Fibroblast of lung (primary cell): ENCODE measurements around the gene CLEC1B. TPM values are rescaled to one million over a fixed set of nuclear protein-coding genes. Genes with fewer than 3 reads are reported as not detected.

Source experiments
- DNase-seq, 2 donors: peaks; one replicate each; pipeline versions ENCODE4 v3.0.0 to v3.0.0-alpha.2; 2010; ENCODE audit warnings: low read depth in 2 of 2
- H2AFZ ChIP-seq: 2 replicates; pipeline ENCODE4 v1.5.1; 2012; ENCODE audit warnings: low read length, control low read depth, inconsistent platforms
- H3K27ac ChIP-seq: 2 replicates; pipeline ENCODE4 v1.5.1; 2011; ENCODE audit warnings: low read length, control low read depth; ENCODE audit not compliant: insufficient read depth
- H3K27me3 ChIP-seq: 2 replicates; pipeline ENCODE4 v1.5.1; 2011; ENCODE audit warnings: mild to moderate bottlenecking, low read length; ENCODE audit not compliant: control insufficient read depth, insufficient read depth
- H3K36me3 ChIP-seq: 2 replicates; pipeline ENCODE4 v1.5.1; 2011; ENCODE audit warnings: low read length; ENCODE audit not compliant: control insufficient read depth, insufficient read depth
- H3K4me1 ChIP-seq: 2 replicates; pipeline ENCODE4 v1.5.1; 2011; ENCODE audit warnings: low read length; ENCODE audit not compliant: control insufficient read depth, insufficient read depth; ENCODE audit errors: extremely low read depth
- H3K4me2 ChIP-seq: 2 replicates; pipeline ENCODE4 v1.5.1; 2011; ENCODE audit warnings: low read length, control low read depth; ENCODE audit not compliant: insufficient read depth; ENCODE audit errors: extremely low read depth
- H3K4me3 ChIP-seq, 4 experiments: fragments of 200-600 bp in 1 of 4; sonication (generic) in 1 of 4; replicated peaks in 1 of 4; 2 replicates each; pipeline ENCODE4 v1.5.1; 2011 to 2016; ENCODE audit warnings: low read length in 4 of 4, low read depth in 3 of 4, mild to moderate bottlenecking in 3 of 4, control low read depth in 2 of 4, inconsistent platforms in 1 of 4, mixed read lengths in 1 of 4; ENCODE audit not compliant: insufficient read depth in 1 of 4; ENCODE audit errors: control extremely low read depth in 1 of 4
- H3K79me2 ChIP-seq: 2 replicates; pipeline ENCODE4 v1.5.1; 2012; ENCODE audit warnings: mild to moderate bottlenecking, low read length, inconsistent platforms; ENCODE audit not compliant: control insufficient read depth, insufficient read depth
- H3K9ac ChIP-seq: 2 replicates; pipeline ENCODE4 v1.5.1; 2011; ENCODE audit warnings: mild to moderate bottlenecking, low read length, control low read depth; ENCODE audit not compliant: insufficient read depth
- H3K9me3 ChIP-seq: 2 replicates; pipeline ENCODE4 v1.5.1; 2012; ENCODE audit warnings: low read depth, low read length; ENCODE audit not compliant: control insufficient read depth, insufficient read depth
- H4K20me1 ChIP-seq: 2 replicates; pipeline ENCODE4 v1.5.1; 2011; ENCODE audit warnings: low read length; ENCODE audit not compliant: control insufficient read depth, insufficient read depth; ENCODE audit errors: extremely low read depth
- EZH2 ChIP-seq: IDR thresholded peaks from 2 replicates; pipeline ENCODE4 v1.5.1; 2012; ENCODE audit warnings: low read length, control low read depth, mild to moderate bottlenecking; ENCODE audit errors: missing control alignments
- polyA plus RNA-seq, 2 donors: library from polyadenylated mRNA; depleted of rRNA in 1 of 2; stranded (reverse) in 1 of 2; unstranded in 1 of 2; fragments of >200 nt; gene quantifications; 2 replicates each; pipeline ENCODE4 v1.2.1, GENCODE V29; 2011 to 2012; ENCODE audit warnings: missing spikeins in 1 of 2
- total RNA-seq: library from RNA; depleted of rRNA; stranded (reverse); fragments of >200 nt; gene quantifications from 2 replicates; pipeline ENCODE4 v1.2.1, GENCODE V29; 2014
- TF ChIP-seq, protein P1 (sequence below), 2 donors: IDR thresholded peaks in 1 of 2; conservative IDR thresholded peaks in 1 of 2; 1 replicate in 1 of 2; 2 replicates in 1 of 2; pipeline ENCODE4 v1.5.1; 2011 to 2012; ENCODE audit warnings: low read length in 2 of 2, control low read depth in 1 of 2, inconsistent platforms in 1 of 2, low read depth in 1 of 2, mild to moderate bottlenecking in 1 of 2

CLEC1B gene
- total and polyA plus RNA-seq, 2 donors (not counting 1 experiment from before 2014, with no cell fraction given), result not detected

DNA sequence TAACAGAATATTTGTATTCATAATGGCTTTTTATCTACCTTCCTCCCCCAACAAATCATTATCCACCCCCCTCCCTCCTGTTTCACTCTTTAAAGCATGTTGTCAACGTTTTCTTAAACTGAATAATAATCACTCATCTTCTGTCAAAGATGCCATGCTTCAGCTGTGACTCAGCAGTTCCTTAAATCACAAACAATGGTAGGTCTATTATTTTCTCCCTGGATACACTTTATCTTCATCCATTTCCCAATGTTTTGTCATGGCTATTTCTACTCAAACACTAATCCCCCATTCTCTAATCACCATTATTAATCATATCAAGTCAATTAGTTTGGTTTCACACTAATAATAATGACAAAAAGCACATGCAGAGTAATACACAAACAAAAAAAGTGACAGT lies 18.0 kb upstream of the CLEC1B start:
- peak; percentile 5 to 35 for DNase-seq
- H3K9ac ChIP-seq, result no peak overlapping the region
- H3K27ac ChIP-seq, result no peak overlapping the region
- TF ChIP-seq EZH2, result no peak
- TF ChIP-seq, protein P1, sequence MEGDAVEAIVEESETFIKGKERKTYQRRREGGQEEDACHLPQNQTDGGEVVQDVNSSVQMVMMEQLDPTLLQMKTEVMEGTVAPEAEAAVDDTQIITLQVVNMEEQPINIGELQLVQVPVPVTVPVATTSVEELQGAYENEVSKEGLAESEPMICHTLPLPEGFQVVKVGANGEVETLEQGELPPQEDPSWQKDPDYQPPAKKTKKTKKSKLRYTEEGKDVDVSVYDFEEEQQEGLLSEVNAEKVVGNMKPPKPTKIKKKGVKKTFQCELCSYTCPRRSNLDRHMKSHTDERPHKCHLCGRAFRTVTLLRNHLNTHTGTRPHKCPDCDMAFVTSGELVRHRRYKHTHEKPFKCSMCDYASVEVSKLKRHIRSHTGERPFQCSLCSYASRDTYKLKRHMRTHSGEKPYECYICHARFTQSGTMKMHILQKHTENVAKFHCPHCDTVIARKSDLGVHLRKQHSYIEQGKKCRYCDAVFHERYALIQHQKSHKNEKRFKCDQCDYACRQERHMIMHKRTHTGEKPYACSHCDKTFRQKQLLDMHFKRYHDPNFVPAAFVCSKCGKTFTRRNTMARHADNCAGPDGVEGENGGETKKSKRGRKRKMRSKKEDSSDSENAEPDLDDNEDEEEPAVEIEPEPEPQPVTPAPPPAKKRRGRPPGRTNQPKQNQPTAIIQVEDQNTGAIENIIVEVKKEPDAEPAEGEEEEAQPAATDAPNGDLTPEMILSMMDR (conservative IDR thresholded peaks at IDR 0.05 in 1 of 2, IDR thresholded peaks at IDR 0.05 in 1 of 2; ENCODE audit: low read depth in 1 of 2, low read length in 2 of 2), result no peak
- no peak overlapping the region for H3K4me3 ChIP-seq
- H3K4me2 ChIP-seq, result no peak overlapping the region
- no peaks in the 10 kb centered on the region for H3K27me3 ChIP-seq
- H3K36me3 ChIP-seq, result no peaks in the 10 kb centered on the region
- H2AFZ ChIP-seq, result no peak overlapping the region
- H3K4me1 ChIP-seq, result no peaks in the 10 kb centered on the region
- no peaks in the 10 kb centered on the region for H3K9me3 ChIP-seq
- no peaks in the 10 kb centered on the region for H4K20me1 ChIP-seq
- H3K79me2 ChIP-seq, result no peaks in the 10 kb centered on the region

DNA sequence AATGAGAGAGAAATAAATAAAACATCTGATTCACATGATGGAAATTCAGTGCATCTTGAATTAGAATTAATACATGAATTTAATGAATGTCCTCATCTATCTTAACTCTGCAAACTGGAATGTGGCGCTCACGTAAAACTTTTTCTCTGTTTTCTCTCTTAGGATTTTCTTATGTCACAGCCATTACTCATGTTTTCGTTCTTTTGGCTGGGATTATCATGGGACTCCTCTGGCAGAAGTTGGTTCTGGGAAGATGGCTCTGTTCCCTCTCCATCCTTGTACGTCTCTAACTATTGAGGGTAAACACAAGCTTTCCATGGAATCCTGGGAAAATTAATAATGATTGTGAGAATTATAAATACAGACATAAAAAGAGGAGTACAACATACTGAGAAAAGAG lies 16.5 kb upstream of the CLEC1B start:
- H2AFZ ChIP-seq, result no peak overlapping the region
- H3K4me1 ChIP-seq, result no peaks in the 10 kb centered on the region
- H3K27me3 ChIP-seq, result no peaks in the 10 kb centered on the region
- no peaks in the 10 kb centered on the region for H3K36me3 ChIP-seq
- no peak for DNase-seq
- no peak overlapping the region for H3K4me3 ChIP-seq
- H3K27ac ChIP-seq, result no peak overlapping the region
- no peaks in the 10 kb centered on the region for H4K20me1 ChIP-seq
- H3K9ac ChIP-seq, result no peak overlapping the region
- TF ChIP-seq, protein P1 (conservative IDR thresholded peaks at IDR 0.05 in 1 of 2, IDR thresholded peaks at IDR 0.05 in 1 of 2; ENCODE audit: low read depth in 1 of 2, low read length in 2 of 2), result no peak
- no peak for TF ChIP-seq EZH2
- H3K79me2 ChIP-seq, result no peaks in the 10 kb centered on the region
- H3K9me3 ChIP-seq, result no peaks in the 10 kb centered on the region
- no peak overlapping the region for H3K4me2 ChIP-seq

DNA sequence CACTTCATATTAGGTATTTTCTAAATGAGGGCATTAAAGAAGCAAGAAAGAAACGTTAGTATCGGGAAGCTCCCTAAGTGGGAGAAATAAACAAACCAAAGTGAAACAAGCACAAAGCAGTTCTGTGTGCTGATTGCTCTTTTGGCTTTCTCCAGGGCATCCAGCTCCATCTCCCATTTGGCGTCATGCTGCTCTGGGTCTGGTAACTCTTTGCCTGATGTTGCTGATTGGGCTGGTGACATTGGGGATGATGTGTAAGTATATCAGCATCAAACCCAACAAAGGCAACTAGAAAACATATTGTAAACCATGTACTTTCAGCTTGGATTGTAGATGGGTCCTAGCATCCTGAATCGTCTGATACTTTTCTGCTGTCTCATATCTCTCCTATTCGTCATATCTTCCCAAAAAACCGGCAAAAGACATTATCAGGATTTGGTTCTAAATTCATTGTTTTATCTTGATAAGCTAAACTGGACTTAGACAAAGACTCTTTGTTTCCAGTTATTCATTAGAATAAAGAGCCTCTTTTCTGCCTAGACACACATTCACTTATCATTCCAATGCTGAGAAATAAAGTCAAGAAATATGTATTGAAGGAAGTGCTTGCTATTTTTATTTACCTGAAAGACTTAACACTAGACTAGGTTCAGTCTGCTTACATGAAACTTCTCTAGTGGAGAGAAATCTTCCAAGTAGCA lies 13.9 kb upstream of the CLEC1B start:
- no peak overlapping the region for H3K4me2 ChIP-seq
- no peaks in the 10 kb centered on the region for H3K9me3 ChIP-seq
- no peaks in the 10 kb centered on the region for H3K79me2 ChIP-seq
- H3K4me1 ChIP-seq, result no peaks in the 10 kb centered on the region
- H4K20me1 ChIP-seq, result no peaks in the 10 kb centered on the region
- H3K9ac ChIP-seq, result no peak overlapping the region
- no peaks in the 10 kb centered on the region for H3K36me3 ChIP-seq
- no peak overlapping the region for H2AFZ ChIP-seq
- no peak overlapping the region for H3K27ac ChIP-seq
- H3K27me3 ChIP-seq, result no peaks in the 10 kb centered on the region
- H3K4me3 ChIP-seq, result no peak overlapping the region
- TF ChIP-seq, protein P1 (conservative IDR thresholded peaks at IDR 0.05 in 1 of 2, IDR thresholded peaks at IDR 0.05 in 1 of 2; ENCODE audit: low read depth in 1 of 2, low read length in 2 of 2), result no peak
- no peak for TF ChIP-seq EZH2
- no peak for DNase-seq
